Measurements from ENCODE around the gene CSMD2. TPM values are rescaled to one million over a fixed set of nuclear protein-coding genes. Genes with fewer than 3 reads are reported as not detected.

CSMD2 gene
- total and polyA plus RNA-seq, 12 donors: 0.35 to 5.1 (median 1.5) TPM

DNA sequence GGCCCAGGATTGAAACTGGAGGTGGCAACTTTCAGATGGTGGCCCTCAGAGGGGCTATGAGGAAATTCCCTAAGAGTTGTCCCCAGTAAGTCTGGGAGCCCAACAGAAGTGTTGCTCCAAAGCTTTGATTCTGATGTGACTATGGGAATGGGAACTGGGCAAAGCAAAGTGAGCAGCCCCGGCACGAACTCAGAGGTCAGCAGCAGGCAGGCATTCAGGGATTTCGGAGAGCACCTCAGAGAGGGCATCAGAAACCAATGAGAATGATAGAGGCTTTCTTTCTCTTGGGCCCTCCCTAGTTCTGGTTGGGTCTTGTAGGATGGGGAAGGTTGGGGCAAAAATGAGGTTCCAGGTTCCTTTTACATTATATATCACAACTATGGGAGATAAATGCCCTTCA, 422.4 kb downstream of the CSMD2 start:
- 94 to 97% (median 96%) methylated on average over 3 of the region's 3 CpGs for WGBS, 4 donors
- no peaks in the 10 kb centered on the region for H3K36me3 ChIP-seq (replicated peaks in 1 of 2)
- no peaks in the 10 kb centered on the region for H3K27me3 ChIP-seq
- TF ChIP-seq, protein P1, sequence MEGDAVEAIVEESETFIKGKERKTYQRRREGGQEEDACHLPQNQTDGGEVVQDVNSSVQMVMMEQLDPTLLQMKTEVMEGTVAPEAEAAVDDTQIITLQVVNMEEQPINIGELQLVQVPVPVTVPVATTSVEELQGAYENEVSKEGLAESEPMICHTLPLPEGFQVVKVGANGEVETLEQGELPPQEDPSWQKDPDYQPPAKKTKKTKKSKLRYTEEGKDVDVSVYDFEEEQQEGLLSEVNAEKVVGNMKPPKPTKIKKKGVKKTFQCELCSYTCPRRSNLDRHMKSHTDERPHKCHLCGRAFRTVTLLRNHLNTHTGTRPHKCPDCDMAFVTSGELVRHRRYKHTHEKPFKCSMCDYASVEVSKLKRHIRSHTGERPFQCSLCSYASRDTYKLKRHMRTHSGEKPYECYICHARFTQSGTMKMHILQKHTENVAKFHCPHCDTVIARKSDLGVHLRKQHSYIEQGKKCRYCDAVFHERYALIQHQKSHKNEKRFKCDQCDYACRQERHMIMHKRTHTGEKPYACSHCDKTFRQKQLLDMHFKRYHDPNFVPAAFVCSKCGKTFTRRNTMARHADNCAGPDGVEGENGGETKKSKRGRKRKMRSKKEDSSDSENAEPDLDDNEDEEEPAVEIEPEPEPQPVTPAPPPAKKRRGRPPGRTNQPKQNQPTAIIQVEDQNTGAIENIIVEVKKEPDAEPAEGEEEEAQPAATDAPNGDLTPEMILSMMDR (IDR thresholded peaks at IDR 0.05): no peak
- no peak for TF ChIP-seq POLR2A (IDR thresholded peaks at IDR 0.05)
- no peak overlapping the region for H3K4me3 ChIP-seq
- no peak overlapping the region for H3K27ac ChIP-seq
- H3K9me3 ChIP-seq (replicated peaks in 1 of 3): no peaks in the 10 kb centered on the region
- intact Hi-C loops (cut with DNase I): no loop called here
- no peak for DNase-seq
- no peaks in the 10 kb centered on the region for H3K4me1 ChIP-seq (replicated peaks in 1 of 2)

DNA sequence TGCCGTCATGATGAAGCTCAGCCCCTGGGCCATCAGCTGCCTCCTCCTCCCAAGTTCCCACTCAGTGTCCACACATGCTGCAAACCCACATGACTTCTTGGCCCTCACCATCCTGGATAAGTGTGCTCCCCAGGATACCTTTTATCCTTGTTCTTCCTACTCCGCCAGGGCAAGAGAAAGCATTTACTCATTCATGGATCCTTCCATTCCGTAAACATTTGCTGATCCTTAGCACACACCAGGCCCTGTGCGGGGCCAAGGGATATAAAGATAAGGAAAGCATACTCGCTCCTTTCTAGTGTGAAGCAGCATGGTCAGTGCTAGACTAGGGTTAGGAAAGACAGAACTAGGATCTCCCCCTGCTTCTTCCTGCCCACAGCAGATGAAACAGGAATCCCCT, 423.3 kb downstream of the CSMD2 start:
- Histone ChIP-seq H3K27ac (no peak overlapping the region), H3K4me1 (replicated peaks in 1 of 2) (no peaks in the 10 kb centered on the region), H3K36me3 (replicated peaks in 1 of 2) (no peaks in the 10 kb centered on the region), H3K27me3 (no peaks in the 10 kb centered on the region), H3K4me3 (no peak overlapping the region), H3K9me3 (replicated peaks in 1 of 3) (no peaks in the 10 kb centered on the region)
- DNase-seq: no peak
- WGBS, 4 donors: 91 to 97% (median 94%) methylated on average over 5 of the region's 5 CpGs
- no peak for TF ChIP-seq POLR2A (IDR thresholded peaks at IDR 0.05)
- TF ChIP-seq, protein P1 (IDR thresholded peaks at IDR 0.05): no peak
- intact Hi-C loops (cut with DNase I): no loop called here

DNA sequence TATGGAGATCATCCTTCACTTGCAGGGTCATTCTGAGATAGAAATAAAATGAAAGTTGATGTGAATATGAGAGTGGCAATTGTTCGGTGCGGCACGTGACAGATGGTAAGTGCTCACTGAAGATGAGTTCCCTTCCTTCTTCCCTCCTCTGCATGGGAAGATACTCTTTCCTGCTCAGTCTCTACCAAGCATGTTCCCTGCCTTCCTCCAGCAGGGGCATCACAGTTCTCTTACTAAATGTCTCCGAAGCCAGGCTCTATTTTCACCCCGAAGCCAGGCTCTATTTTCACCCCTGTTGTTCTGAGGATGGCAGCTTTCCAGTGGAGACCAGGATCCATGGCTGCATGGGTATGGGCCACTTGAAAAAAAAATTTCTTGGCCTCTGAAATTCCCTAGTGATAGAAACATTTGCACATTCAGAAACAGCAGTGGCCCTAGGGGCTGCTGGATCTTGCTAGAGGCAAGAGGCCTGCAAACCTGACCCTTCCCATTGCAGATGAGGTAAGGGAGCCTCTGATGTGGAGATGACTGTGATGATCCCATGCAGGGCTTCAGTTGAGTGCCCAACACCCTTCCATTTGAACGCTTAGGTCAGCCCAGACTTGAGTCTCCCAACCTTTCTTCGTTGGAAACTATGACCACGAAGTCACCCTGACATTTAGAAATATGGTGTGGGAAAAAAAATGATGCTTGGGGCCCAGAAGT, 424.8 kb downstream of the CSMD2 start:
- no peak for DNase-seq

DNA sequence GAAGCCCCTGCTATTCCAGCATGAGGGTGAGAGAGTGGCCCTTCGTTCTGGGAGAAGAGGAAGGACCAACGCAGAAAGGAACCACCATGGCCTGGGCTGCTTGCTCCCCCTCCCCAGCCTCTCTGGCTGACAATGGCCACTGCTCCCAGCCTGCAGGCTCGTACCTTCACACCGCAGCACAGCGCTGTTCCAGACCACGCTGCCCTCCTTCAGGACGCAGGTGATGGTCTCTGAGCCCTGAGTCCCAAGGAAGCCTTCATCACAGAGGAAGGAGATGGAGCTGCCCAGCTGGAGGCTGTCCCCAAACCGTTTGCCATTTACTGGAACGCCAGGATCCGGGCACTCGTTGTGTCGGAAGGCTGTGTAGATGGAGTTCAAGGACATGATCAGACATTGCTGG, 426.1 kb downstream of the CSMD2 start:
- Histone ChIP-seq H3K9me3 (replicated peaks in 1 of 3) (no peaks in the 10 kb centered on the region), H3K27me3 (no peaks in the 10 kb centered on the region), H3K4me3 (no peak overlapping the region), H3K27ac (no peak overlapping the region), H3K36me3 (replicated peaks in 1 of 2) (no peaks in the 10 kb centered on the region), H3K4me1 (replicated peaks in 1 of 2) (no peaks in the 10 kb centered on the region)
- 77 to 88% (median 85%) methylated on average over 10 to 12 of the region's 12 CpGs for WGBS, 4 donors
- DNase-seq: no peak
- TF ChIP-seq, protein P1 (IDR thresholded peaks at IDR 0.05): no peak
- no peak for TF ChIP-seq POLR2A (IDR thresholded peaks at IDR 0.05)
- intact Hi-C loops (cut with DNase I): loop anchor here in 1 of 2 donors (5.0 to 10.0 kb wide), 3 partner anchors 276 to 856 kb away; no protein-coding TSS in a partner anchor

More for the DNA sequence above, 424.8 kb downstream of the CSMD2 start:
- TF ChIP-seq, protein P1 (IDR thresholded peaks at IDR 0.05): no peak
- TF ChIP-seq POLR2A (IDR thresholded peaks at IDR 0.05): no peak
- Histone ChIP-seq H3K4me1 (replicated peaks in 1 of 2) (no peaks in the 10 kb centered on the region), H3K9me3 (replicated peaks in 1 of 3) (no peaks in the 10 kb centered on the region), H3K36me3 (replicated peaks in 1 of 2) (no peaks in the 10 kb centered on the region), H3K27me3 (no peaks in the 10 kb centered on the region), H3K27ac (no peak overlapping the region), H3K4me3 (no peak overlapping the region)
- intact Hi-C loops (cut with DNase I): no loop called here
- WGBS, 4 donors: 81 to 88% (median 84%) methylated on average over 8 of the region's 8 CpGs
